NCI-H2081 (cell line): ENCODE results near the gene FXYD5.

ENCODE experiments used
- DNase-seq, 2 experiments: peaks; one replicate each; lab custom pipeline; 2025; lab: John Stamatoyannopoulos, UW

Gene FXYD5, protein sequence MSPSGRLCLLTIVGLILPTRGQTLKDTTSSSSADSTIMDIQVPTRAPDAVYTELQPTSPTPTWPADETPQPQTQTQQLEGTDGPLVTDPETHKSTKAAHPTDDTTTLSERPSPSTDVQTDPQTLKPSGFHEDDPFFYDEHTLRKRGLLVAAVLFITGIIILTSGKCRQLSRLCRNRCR

DNA sequence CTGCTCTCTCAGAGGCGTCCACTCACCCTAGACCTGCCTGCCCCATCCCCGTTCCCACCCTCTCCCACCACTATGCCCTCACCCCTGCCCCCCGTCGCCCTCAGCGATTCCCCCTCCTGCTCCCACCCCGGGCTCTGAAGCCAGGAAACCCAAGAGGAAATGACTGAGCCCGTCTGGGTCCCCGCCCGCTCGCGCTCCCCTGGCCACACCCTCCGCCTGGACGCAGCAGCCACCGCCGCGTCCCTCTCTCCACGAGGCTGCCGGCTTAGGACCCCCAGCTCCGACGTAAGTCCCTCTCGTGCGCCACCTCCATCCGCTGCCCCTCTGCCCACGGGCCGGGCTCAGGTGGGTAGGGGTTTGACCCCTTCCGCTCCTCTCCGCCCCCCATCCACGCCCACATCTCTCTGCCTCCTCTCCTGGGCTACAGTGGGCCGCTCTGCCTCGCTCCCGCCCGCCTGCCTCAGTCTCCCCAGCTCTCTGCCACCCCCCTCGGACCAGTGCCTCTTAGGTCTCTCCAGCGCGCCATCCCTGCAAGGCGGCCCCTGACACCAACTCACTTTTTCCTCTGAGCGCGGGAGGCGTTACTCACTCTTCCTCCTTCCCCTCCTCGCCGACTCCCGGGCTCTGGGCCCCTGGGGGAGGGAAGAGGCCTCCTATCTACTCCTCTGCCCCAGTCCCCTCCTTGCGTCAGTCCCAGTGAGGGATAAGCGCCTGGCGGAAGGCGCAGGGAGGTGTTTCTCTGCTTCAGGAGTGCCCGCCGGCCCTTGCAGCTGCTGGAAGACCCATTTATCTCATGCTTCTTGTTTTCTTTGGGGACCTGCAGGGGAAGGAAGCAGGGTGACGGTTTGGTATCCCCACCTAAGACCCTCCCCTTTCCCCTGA is at the start of gene FXYD5:
FXYD5 (plus strand) TSS at position 211 of the 882 bp plus-strand sequence. CDS start 816 bp downstream, outside the sequence.
- DNase-seq: no peak

DNA sequence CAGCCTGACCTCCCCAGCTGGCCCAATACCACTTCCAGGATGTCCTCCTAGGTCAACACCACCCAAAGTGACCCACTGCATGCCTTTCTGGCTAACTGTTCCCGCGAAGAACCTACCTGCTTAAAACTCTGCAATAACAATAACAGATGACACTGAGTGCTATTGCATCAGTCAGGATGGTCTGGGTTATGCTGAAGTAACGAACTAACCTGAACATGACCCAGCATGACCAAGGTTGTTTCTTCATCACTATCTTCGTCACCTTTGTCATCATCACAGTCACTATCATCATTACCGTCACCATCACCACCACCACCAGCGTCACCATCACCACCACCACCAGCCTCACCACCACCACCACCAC is 49.5 kb upstream of the FXYD5 start:
- DNase-seq: no peak

DNA sequence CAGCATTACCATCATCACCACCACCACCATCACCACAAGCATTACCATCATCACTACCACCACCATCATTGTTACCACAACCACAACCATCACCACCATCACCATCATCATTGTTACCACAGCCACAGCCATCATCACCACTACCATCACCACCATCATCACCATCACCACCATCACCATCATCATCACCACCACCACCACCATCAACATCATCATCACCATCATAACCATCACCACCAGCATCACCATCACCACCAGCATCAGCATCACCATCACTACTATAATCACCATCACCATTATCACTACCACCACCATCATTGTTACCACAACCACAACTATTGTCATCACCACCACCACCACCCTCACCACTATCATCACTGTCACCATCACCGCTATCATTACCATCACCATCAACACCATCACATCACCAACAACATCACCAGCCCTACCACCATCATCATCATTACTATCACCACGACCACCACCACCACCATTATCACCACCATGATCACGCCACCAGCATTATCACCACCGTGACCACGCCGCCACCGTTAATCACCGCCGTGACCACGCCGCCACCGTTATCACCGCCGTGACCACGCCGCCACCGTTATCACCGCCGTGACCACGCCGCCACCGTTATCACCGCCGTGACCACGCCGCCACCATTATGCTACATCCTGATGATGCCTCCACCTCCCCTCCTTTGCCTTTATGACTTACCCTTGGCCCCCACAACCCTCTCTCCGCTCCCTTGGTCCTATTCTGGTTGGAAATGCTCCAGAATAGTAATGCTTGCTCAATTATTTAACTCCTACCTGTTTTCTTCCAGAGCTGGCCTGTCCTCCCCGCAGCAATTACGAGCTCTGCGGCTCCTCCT is 48.9 kb upstream of the FXYD5 start:
- DNase-seq: no peak

DNA sequence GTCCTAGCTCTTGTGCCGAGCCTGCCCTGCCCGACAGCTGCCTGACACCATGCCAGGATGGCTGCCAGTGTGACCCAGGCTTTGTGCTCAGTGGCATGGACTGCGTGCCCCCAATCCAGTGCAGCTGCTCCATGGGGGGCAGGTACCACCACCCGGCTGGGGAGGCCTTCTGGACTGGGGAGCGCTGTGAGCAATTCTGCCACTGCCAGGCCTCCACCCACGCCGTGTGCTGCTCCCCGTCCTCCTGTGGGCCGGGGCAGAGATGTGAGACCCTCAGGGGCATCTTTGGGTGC is 48.3 kb upstream of the FXYD5 start:
- DNase-seq: no peak

DNA sequence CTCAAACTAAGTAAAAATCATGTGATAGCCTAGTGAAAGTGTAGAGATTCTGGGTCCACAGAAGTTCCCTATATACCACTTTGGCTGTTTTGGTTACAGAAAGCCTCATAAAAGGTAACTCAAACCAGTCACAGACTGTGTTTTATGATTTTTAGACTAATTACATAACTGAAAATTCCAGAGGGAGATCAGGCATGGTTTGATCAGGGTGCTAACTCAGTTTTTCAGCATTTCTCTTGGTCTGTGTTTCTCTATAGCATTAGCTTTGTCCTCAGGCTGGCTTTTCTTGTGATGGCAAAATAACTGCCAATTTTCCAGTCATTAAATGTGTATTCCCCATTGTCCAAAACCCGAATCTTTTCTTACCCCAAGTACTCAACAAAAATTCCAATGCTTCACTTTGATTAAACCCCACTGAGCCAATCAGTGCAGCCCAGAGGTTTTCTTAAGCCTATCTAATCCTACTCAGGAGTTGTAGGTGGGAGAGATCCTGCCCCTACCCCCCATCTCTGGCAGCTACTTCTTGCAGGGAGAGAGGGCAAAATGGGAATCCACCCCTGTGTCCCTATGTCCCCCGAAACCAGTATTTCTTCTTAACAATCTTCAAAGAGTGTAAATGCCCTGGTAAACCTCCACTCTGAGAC is 47.5 kb upstream of the FXYD5 start:
- DNase-seq: no peak

DNA sequence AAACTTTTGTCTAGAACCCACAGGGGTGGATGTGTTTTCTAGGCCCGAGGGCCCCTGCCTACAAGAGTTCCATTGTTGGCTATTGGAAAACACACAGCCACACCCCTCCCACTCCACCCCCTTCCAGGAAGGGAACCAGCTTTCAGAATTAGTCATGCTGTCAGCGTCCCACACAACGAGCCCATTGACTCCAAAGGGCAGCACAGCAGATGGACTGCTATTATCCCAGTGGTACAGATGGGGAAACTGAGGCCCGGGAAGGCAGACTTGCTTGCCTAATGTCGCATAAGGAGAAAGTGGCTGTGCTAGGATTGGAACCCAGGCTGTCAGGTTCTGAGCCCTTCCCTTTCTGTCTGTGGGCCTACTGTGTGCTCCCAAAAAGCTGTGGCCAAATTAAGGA is 47.0 kb upstream of the FXYD5 start:
- no peak for DNase-seq

DNA sequence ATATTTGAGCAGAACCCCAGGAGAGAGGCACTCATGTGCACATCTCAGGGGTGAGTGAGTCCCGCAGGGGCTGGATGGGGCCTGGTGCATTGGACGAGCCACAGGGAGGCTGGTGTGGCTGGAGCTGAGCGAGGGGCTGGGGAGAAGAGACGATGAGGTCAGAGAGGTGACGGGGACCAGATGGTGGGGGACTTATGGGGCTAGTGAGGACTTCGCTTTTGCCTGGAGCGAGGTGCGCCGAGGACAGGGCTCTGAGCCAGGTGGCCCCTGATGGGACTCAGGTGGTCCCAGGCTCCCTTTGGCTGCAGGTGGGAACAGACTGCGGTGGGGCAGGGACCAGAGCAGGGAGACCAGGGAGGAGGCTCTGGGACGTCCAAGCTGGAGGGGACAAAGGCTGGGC is 45.8 kb upstream of the FXYD5 start:
- DNase-seq: no peak

DNA sequence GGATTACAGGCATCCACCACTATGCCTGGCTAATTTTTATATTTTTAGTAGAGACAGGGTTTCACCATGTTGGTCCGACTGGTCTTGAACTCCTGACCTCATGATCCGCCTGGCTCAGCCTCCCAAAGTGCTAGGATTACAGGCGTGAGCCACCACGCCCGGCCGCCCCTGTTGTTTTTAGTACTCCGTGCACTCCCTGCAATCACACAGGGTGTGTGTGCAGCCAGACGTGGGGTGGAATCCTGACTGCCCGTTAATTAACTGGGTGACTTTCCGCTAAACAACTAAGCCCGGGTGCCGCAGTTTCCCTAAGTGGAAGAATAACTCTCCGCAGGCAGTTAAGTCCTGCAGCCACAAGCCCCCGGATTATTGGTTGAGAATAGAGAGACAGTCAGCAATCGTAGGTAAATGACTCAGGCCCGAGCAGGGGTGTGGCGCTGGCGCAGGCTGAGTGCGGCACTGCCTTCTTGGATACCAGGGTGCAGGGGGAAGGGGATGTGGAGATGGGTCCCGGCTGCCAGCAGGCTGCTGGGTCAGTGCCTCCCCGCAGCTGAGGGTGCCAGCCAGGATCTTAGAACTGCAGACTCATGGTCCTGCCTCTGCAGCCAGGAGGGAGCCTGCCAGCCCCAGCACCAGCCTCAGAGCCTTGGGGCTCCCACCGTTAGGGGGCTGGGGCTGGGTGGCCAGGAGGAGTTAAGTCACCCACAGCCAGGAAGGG is 45.0 kb upstream of the FXYD5 start:
- no peak for DNase-seq

DNA sequence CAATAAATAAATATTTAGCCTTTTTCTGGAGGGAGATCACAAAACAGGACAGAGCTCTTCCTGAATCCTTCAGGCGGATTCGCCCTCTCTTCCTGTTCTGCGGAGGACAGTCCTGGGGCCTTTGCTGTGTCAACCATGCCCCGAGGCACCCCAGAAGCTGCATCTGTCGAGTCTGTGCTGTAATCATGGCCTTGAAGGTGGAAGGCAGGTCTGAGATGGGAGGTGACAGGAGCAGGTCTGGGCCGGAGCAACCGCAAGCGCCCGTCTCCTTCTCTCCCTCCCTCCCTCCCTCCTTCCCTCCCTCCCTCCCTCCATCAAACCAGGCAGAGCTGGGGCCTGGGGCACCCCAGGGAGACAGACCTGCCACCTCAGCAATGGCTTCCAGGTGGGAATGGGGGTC is 43.6 kb upstream of the FXYD5 start:
- no peak for DNase-seq

DNA sequence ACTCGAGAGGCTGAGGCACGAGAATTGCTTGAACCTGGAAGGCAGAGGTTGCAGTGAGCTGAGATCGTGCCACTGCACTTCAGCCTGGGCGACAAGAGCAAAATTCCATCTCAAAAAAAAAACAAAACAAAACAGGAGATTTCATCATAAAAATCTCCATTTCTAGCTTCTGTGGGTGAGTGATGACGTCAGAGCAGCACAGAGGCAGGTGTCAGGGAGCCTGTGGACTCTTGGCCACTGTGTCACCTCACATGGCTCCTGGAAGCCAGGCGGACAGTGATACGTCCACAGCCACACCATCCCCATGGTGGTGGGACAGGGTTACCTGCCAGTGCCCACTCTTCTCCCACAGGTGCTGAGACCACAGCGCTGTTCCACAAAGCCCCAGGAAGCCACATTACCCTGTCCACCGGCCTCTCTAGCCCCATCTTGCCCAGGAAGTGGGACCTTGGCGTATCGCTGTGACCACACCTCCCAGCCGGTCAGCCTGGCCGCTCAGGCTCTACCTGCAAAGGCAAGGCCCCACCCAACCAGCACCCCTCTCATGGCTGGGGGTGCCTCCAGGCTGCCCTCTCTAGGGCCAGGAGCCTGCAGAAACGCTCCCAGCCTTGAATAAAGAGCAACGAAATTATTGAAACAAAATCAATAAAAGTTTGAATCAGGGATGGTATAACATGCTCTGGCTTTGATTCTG is 41.4 kb upstream of the FXYD5 start:
- no peak for DNase-seq

DNA sequence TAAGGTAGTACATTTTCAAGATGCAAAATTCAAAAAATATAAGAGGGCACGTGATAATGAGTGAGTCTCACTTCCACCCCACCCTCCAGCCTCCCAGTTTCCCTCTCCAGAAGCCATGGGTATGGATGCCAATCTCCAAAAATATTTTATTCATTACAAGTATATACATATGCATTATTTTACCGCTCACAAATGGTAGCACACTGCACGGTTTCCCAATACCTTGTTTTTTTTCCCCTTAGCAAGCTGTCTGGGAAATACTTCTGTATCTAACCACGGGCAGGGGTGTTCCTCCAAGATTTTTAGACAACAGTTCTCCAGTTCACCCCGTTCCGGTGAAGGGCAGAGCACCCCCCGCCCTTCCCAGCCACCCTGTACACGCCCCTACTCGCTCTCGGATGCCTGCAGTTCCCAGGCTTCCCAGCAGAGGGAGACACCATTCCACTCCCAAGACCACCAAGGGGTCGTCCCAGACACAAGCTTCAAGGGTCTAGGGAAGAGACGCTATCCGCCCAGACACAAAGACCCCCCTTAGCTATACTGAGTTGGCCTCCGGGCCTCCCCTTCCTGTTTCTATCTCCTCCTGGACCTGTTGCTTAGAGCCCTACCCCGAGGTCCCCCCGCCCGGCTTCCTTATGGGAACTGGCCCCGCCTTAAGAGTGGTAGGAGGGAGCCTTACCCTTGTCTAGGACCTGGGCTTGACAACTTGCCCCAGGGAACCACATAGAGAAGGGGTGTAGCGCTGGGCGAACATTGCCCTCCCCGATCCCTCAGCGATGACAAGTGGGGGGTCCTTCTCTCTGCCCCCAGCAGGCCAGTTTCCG is 40.0 kb upstream of the FXYD5 start:
- peak; percentile 18 to 27 for DNase-seq

DNA sequence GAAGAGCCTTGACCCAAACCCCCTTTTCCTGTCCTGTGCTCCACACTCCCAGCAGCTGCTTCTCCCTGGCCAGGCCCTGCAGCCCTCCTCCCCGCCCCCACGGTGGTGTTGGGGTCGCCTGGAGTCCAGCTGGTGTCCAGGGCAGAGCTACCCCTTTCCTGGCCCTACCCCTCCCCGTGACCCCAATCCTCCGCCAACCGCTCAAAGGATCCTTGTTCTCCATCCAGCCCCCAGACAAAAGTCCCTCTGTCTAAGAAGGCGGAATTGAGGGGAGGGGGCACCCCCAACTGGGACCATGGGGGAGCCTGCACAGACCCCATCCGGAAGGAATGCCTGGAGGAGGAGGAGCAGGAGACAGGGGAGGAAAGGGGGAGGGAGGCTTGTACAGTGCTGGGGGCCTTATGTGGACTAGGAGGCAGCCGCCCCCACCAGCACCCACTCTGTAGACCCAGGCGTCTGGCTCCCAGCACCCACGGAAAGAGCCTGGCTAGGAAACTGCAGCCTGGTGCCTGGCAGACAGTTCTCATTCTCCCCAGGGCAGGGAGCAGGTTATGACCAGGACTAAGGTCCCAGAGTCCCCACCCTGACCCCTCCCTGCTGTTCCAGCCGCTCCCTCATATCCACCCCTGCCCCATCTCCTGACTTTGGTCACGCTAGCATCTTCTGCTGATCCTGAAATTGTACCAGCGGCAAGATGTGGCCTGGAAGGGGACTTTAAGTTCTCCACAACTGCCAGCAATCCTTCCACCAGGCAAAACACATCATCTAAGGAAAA is 39.2 kb upstream of the FXYD5 start, which contains the start of gene FXYD3:
FXYD3 (plus strand) TSS at position 647 of the 775 bp plus-strand sequence. CDS start 3,554 bp downstream, outside the sequence.
- DNase-seq: no peak

DNA sequence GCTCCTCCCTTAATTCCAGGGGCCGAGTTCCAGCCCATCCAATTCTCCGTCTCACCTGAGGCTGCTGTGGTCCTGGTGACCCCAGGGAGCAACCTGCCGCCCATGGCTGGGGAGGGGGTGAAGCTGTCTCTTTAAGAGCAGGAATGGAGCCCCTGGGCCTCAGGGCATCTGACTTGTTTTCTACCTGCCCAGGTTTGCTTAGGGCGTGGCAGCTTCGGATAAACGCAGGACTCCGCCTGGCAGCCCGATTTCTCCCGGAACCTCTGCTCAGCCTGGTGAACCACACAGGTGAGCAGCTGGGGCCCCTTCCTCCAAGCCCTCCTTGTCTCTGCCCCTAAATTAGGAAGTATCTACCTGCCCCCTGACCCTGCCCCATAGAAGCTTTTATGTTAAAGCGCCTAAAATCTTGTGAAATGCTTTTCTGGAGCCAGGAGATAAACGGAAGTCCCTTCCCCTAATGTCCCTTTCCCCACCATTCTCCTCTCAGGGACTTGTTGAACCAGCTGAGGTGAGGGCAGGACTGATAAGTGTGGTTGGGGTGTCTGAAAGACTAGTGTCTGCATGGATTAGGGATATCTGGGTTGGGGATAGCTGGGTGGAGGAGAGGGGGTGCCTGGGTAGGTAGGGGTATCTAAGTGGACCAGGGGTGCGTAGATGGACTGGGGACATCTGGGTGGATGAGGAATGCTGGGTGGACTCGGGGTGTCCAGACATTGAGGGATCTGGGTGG is 38.3 kb upstream of the FXYD5 start:
- no peak for DNase-seq

DNA sequence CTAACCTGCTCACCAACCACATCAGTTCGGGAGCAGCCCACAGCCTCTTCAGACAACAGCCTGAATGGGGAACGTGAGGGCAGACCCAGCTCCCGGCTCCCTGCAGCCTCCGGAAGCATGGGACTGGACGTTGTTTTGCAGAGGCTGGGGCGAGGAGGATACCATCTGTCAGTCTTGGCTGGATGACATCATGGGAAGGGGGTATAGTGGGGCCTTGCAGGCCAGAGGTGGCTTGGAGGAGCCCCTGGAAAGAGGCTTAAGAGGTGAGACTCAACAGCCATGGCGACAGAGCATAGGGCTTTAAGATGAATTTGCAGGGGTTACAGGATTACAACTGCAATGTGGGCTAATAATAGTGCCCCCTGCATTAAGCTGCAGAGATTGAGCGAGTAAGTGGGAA is 37.4 kb upstream of the FXYD5 start:
- no peak for DNase-seq

DNA sequence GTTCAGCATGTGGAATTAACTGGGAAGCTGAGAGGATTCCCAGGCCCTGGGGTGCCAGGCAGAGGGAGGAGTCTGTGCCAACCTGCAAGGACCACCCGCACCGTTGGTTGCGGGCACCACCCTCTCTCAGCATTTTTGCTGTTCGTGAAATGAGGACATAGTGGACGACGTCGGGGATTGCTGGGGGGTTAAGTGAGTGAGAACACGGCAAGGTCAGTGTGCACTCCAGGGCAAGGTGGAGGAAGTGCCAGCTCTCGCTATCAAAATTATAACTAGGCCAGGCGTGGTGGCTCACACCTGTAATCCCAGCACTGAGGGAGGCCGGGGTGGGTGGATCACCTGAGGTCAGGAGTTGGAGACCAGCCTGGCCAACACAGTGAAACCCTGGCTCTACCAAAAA is 36.7 kb upstream of the FXYD5 start:
- no peak for DNase-seq

DNA sequence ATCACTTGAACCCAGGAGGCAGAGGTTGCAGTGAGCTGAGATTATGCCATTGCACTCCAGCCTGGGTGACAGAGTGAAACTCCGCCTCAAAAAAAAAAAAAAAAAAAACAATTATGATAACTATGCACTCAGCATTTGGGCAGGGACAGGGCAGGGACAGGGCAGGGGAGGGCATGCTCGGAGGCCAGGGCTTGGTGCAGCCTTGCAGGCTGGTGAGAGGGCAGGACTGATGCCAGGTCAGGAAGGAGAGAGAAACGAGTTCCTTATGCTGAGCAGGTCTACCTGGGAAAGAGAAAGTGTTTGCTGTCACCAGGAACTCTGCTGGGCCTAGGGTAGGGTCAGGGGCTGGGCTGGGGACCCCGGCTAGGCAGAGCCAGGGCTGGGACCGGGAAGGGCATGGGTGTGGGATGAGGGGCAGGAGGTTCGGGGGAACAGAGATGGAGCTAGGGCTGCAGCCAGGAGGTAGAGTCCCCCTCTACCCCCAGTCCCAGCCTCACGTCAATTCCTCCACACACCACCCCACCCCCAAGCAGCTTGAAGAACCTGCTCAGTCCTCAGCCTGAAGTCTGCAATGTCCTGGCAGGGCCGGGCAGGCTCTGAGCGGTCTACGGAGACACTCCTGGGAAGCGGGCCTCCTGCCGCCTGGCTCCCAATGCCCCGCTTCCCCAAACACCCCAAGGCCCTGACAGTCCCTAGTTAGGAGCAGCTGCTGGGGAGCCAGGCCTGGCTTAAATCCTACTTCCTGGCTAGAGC is 36.1 kb upstream of the FXYD5 start:
- no peak for DNase-seq

DNA sequence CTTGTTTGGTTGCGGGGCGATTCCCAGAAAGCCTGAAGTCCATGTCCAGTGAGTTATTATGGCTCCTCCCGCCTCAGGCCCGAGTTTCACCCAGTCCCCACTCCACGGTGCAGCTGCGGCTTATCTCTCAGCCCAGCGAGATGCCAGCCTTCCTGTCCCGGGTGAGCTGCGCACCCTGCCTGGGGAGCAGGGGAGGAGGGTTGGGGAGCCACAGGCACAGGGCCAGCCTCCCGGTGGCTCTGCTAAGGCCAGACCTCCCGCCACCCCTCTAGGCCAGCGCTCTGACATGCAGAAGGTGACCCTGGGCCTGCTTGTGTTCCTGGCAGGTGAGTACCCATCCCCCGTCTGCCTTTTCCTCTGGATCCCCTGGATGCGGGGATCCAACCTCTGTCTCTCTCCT is 35.4 kb upstream of the FXYD5 start:
- no peak for DNase-seq

DNA sequence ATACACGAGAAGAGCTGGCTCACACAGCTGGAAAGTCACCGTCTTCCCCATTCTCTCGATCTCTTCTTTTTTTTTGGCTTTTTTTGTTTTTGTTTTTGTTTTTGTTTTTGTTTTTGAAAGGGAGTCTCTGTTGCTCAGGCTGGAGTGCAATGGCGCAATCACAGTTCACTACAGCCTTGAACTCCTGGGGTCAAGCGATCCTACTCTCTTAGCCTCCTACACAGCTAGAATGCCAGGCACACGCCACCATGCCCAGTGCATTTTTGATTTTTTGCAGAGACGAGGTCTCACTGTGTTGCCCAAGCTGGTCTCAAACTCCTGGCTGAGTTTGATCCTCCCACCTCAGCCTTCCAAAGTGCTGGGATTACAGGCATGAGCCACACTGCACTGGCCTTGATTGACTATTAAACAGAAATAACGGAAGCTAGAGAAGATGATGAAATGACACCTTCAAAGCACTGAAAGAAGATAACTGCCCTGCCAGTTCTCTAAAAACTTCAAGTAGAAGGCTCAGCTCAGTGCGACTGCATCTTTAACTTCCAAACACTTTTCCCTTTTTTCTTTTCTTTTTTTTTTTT is 34.9 kb upstream of the FXYD5 start:
- DNase-seq: no peak
